Neural progenitor cell (in vitro differentiated cells): ENCODE measurements around the gene FAIM. TPM values are rescaled to one million over a fixed set of nuclear protein-coding genes. Genes with fewer than 3 reads are reported as not detected.

ENCODE experiments used
- DNase-seq: peaks from one replicate; pipeline ENCODE4 v3.0.0-alpha.2; 2016; ENCODE audit warnings: low spot score
- H2AFZ ChIP-seq: fragments of 200-600 bp; sonication (generic); replicated peaks from 2 replicates; pipeline ENCODE4 v1.6.1; 2016; ENCODE audit warnings: antibody characterized with exemption
- H3F3A ChIP-seq: fragments of 200-600 bp; sonication (generic); 2 replicates; pipeline ENCODE4 v1.6.1; 2016; ENCODE audit warnings: antibody characterized with exemption, low read depth
- H3K27ac ChIP-seq: fragments of 200-600 bp; sonication (generic); 2 replicates; pipeline ENCODE4 v1.5.1; 2016; ENCODE audit warnings: mild to moderate bottlenecking
- H3K27me3 ChIP-seq: fragments of 200-600 bp; sonication (generic); 2 replicates; pipeline ENCODE4 v1.6.1; 2016; ENCODE audit warnings: mild to moderate bottlenecking, moderate library complexity
- H3K36me3 ChIP-seq: fragments of 200-600 bp; sonication (generic); 2 replicates; pipeline ENCODE4 v1.5.1; 2016
- H3K4me1 ChIP-seq: fragments of 200-600 bp; sonication (generic); 2 replicates; pipeline ENCODE4 v1.6.1; 2016; ENCODE audit warnings: mixed run types
- H3K4me2 ChIP-seq: fragments of 200-600 bp; sonication (generic); 2 replicates; pipeline ENCODE4 v1.6.1; 2016
- H3K4me3 ChIP-seq: fragments of 200-600 bp; sonication (generic); 2 replicates; pipeline ENCODE4 v1.5.1; 2016
- H3K79me2 ChIP-seq: fragments of 200-600 bp; sonication (generic); 2 replicates; pipeline ENCODE4 v1.6.1; 2016; ENCODE audit warnings: low read depth
- H3K9ac ChIP-seq: fragments of 200-600 bp; sonication (generic); 2 replicates; pipeline ENCODE4 v1.6.1; 2016
- H3K9me3 ChIP-seq: fragments of 200-600 bp; sonication (generic); 2 replicates; pipeline ENCODE4 v1.5.1; 2016; ENCODE audit warnings: low read depth
- H4K20me1 ChIP-seq: fragments of 200-600 bp; sonication (generic); 2 replicates; pipeline ENCODE4 v1.6.1; 2016; ENCODE audit warnings: low read depth
- H3K27ac Mint-ChIP-seq: 3 replicates; pipeline ENCODE4 v1.8.0; 2021; ENCODE audit warnings: mixed read lengths
- H3K27me3 Mint-ChIP-seq: 2 replicates; pipeline ENCODE4 v1.8.0; 2022; ENCODE audit warnings: low read depth, mild to moderate bottlenecking, inconsistent platforms, moderate library complexity, mixed read lengths; ENCODE audit not compliant: insufficient read depth
- H3K36me3 Mint-ChIP-seq: 3 replicates; pipeline ENCODE4 v1.8.0; 2021; ENCODE audit warnings: mixed read lengths
- H3K4me1 Mint-ChIP-seq: 3 replicates; pipeline ENCODE4 v1.8.0; 2021; ENCODE audit warnings: mixed read lengths
- H3K4me3 Mint-ChIP-seq: 3 replicates; pipeline ENCODE4 v1.8.0; 2021; ENCODE audit warnings: mild to moderate bottlenecking, moderate library complexity, mixed read lengths
- H3K9me3 Mint-ChIP-seq: 3 replicates; pipeline ENCODE4 v1.8.0; 2020; ENCODE audit warnings: mixed read lengths
- CTCF ChIP-seq: fragments of 200-600 bp; sonication (generic); IDR thresholded peaks from 2 replicates; pipeline ENCODE4 v1.5.1; 2017; ENCODE audit warnings: antibody characterized with exemption, mild to moderate bottlenecking
- EZH2 ChIP-seq: fragments of 200-600 bp; sonication (generic); IDR thresholded peaks from 2 replicates; pipeline ENCODE4 v1.6.1; 2017; ENCODE audit warnings: antibody characterized with exemption, mild to moderate bottlenecking, moderate library complexity
- EZH2phosphoT487 ChIP-seq: fragments of 200-600 bp; sonication (generic); IDR thresholded peaks from 2 replicates; pipeline ENCODE4 v1.6.1; 2017; ENCODE audit warnings: antibody characterized with exemption
- total RNA-seq: library from RNA; depleted of rRNA; stranded (reverse); fragments of >200 nt; gene quantifications from 2 replicates; pipeline ENCODE4 v1.2.3, GENCODE V29; 2015; ENCODE audit warnings: low replicate concordance

FAIM gene
- total RNA-seq, 1 donor from 2014 or later = 13.2 TPM

- H3K4me3 ChIP-seq = no peak overlapping the region
- H3K4me1 Mint-ChIP-seq = peaks cover 13% of the 10 kb centered on the region
- H3K9ac ChIP-seq = no peak overlapping the region
- peaks cover 34% of the 10 kb centered on the region for H3K36me3 Mint-ChIP-seq
- TF ChIP-seq EZH2phosphoT487 = no peak
- TF ChIP-seq EZH2 = no peak
- no peak for TF ChIP-seq CTCF
- H3K36me3 ChIP-seq = peaks cover 4% of the 10 kb centered on the region
- H3K4me1 ChIP-seq = peaks cover 12% of the 10 kb centered on the region
- no peak overlapping the region for H3K27ac ChIP-seq
- no peaks in the 10 kb centered on the region for H3K27me3 Mint-ChIP-seq
- H3K4me3 Mint-ChIP-seq = no peak overlapping the region
- no peaks in the 10 kb centered on the region for H3F3A ChIP-seq
- H2AFZ ChIP-seq = no peak overlapping the region
- H4K20me1 ChIP-seq = no peaks in the 10 kb centered on the region
- no peak overlapping the region for H3K4me2 ChIP-seq
- H3K79me2 ChIP-seq = no peaks in the 10 kb centered on the region
- no peak for DNase-seq
- H3K9me3 Mint-ChIP-seq = peaks cover 21% of the 10 kb centered on the region
- H3K9me3 ChIP-seq = no peaks in the 10 kb centered on the region
- no peaks in the 10 kb centered on the region for H3K27me3 ChIP-seq
- H3K27ac Mint-ChIP-seq = no peak overlapping the region
These were observed 65.3 kb downstream of the FAIM start for GRCh38 chr3:138673641-138674530.

- no peak for TF ChIP-seq CTCF
- TF ChIP-seq EZH2phosphoT487 = no peak
- TF ChIP-seq EZH2 = no peak
These were observed 66.8 kb downstream of the FAIM start for GRCh38 chr3:138675393-138675792.

GRCh38 chr3:138678086-138678485 lies 69.5 kb downstream of the FAIM start:
- Histone ChIP-seq H3K4me2 (no peak overlapping the region), H3K4me1 (no peaks in the 10 kb centered on the region), H3K36me3 (peaks cover 9% of the 10 kb centered on the region), H3K79me2 (no peaks in the 10 kb centered on the region), H3K9me3 (no peaks in the 10 kb centered on the region), H3K27me3 (no peaks in the 10 kb centered on the region), H3K9ac (no peak overlapping the region), H3K4me3 (no peak overlapping the region), H4K20me1 (no peaks in the 10 kb centered on the region), H3K27ac (no peak overlapping the region), H3F3A (no peaks in the 10 kb centered on the region), H2AFZ (no peak overlapping the region)
- Mint-ChIP-seq H3K27me3 (no peaks in the 10 kb centered on the region), H3K9me3 (peaks cover 21% of the 10 kb centered on the region), H3K4me1 (peaks cover 7% of the 10 kb centered on the region), H3K4me3 (no peak overlapping the region), H3K27ac (no peak overlapping the region), H3K36me3 (peaks cover 35% of the 10 kb centered on the region)
- no peak for DNase-seq
- TF ChIP-seq EZH2phosphoT487 = no peak
- TF ChIP-seq EZH2 = no peak
- TF ChIP-seq CTCF = no peak

More at GRCh38 chr3:138675393-138675792, 66.8 kb downstream of the FAIM start:
- peaks cover 21% of the 10 kb centered on the region for H3K9me3 Mint-ChIP-seq
- H3K27ac ChIP-seq = no peak overlapping the region
- H3K9me3 ChIP-seq = no peaks in the 10 kb centered on the region
- no peak overlapping the region for H3K4me3 ChIP-seq
- no peak overlapping the region for H2AFZ ChIP-seq
- H3K4me1 ChIP-seq = peaks cover 12% of the 10 kb centered on the region
- no peak overlapping the region for H3K9ac ChIP-seq
- no peaks in the 10 kb centered on the region for H3F3A ChIP-seq
- H3K4me3 Mint-ChIP-seq = no peak overlapping the region
- no peak overlapping the region for H3K4me2 ChIP-seq
- H4K20me1 ChIP-seq = no peaks in the 10 kb centered on the region
- peaks cover 10% of the 10 kb centered on the region for H3K4me1 Mint-ChIP-seq
- H3K27ac Mint-ChIP-seq = no peak overlapping the region
- no peaks in the 10 kb centered on the region for H3K79me2 ChIP-seq
- no peak for DNase-seq
- no peaks in the 10 kb centered on the region for H3K27me3 Mint-ChIP-seq
- peaks cover 4% of the 10 kb centered on the region for H3K36me3 ChIP-seq
- H3K27me3 ChIP-seq = no peaks in the 10 kb centered on the region
- H3K36me3 Mint-ChIP-seq = peaks cover 36% of the 10 kb centered on the region
